ENCODE measurements around the gene EN1. TPM values are rescaled to one million over a fixed set of nuclear protein-coding genes. Genes with fewer than 3 reads are reported as not detected.

EN1 gene
- total RNA-seq, 1 experiment from 2014 or later = not detected

DNA sequence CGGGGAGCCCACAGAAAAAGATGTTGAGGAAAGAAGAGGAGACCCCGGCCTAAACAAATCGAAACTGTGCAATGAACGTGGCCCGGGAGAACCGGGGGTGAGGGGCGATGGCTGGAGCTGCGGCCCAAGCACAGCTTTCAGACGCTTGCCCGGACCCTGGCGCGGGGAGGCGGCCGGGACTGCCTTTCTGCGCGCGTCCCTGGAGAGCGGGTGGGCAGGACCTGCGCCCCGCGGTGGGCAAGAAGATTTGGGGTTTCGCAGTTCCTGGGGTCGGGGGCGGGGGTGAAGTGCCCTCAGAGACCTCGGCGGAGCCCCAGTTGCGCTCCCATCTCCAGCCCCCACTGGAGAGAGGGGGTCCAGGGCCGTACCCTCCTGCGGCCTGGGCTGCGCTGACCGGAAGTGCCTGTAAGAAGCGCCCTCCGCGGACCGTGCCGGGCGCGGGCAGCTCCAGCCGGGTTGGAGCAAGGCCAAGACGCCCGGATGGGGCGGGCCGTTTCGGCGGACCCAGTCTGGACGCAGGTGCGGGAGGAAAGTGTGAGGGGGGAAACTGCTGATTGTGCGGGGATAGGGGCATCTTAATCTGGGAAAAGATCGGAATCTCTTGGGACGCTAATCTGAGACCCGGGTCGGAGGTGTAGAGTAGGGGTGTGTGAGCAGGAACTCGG, 11.6 kb downstream of the EN1 start:
- peak overlapping the region; percentile 48 for H3K4me3 Mint-ChIP-seq (ENCODE audit: unreplicated experiment)
- no TSS peak for BruUV-seq (replicated peaks)
- ChIA-PET POLR2A (no interaction called here), CTCF (no interaction called here)
- intact Hi-C loops (cut with micrococcal nuclease) = no loop called here
- H3K36me3 Mint-ChIP-seq (ENCODE audit: insufficient read depth, unreplicated experiment) = no peaks in the 10 kb centered on the region
- no peaks in the 10 kb centered on the region for H3K4me1 Mint-ChIP-seq (ENCODE audit: insufficient read depth, unreplicated experiment)
- no peaks in the 10 kb centered on the region for H3K9me3 Mint-ChIP-seq (ENCODE audit: unreplicated experiment)
- DNase-seq (ENCODE audit: unreplicated experiment) = no peak
- TF ChIP-seq, protein P1, sequence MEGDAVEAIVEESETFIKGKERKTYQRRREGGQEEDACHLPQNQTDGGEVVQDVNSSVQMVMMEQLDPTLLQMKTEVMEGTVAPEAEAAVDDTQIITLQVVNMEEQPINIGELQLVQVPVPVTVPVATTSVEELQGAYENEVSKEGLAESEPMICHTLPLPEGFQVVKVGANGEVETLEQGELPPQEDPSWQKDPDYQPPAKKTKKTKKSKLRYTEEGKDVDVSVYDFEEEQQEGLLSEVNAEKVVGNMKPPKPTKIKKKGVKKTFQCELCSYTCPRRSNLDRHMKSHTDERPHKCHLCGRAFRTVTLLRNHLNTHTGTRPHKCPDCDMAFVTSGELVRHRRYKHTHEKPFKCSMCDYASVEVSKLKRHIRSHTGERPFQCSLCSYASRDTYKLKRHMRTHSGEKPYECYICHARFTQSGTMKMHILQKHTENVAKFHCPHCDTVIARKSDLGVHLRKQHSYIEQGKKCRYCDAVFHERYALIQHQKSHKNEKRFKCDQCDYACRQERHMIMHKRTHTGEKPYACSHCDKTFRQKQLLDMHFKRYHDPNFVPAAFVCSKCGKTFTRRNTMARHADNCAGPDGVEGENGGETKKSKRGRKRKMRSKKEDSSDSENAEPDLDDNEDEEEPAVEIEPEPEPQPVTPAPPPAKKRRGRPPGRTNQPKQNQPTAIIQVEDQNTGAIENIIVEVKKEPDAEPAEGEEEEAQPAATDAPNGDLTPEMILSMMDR (IDR thresholded peaks at IDR 0.05; ENCODE audit: unreplicated experiment) = no peak
- no peak overlapping the region for H3K27ac Mint-ChIP-seq (ENCODE audit: low read depth, unreplicated experiment)
- H3K27me3 Mint-ChIP-seq (ENCODE audit: insufficient read depth, unreplicated experiment) = no peaks in the 10 kb centered on the region

DNA sequence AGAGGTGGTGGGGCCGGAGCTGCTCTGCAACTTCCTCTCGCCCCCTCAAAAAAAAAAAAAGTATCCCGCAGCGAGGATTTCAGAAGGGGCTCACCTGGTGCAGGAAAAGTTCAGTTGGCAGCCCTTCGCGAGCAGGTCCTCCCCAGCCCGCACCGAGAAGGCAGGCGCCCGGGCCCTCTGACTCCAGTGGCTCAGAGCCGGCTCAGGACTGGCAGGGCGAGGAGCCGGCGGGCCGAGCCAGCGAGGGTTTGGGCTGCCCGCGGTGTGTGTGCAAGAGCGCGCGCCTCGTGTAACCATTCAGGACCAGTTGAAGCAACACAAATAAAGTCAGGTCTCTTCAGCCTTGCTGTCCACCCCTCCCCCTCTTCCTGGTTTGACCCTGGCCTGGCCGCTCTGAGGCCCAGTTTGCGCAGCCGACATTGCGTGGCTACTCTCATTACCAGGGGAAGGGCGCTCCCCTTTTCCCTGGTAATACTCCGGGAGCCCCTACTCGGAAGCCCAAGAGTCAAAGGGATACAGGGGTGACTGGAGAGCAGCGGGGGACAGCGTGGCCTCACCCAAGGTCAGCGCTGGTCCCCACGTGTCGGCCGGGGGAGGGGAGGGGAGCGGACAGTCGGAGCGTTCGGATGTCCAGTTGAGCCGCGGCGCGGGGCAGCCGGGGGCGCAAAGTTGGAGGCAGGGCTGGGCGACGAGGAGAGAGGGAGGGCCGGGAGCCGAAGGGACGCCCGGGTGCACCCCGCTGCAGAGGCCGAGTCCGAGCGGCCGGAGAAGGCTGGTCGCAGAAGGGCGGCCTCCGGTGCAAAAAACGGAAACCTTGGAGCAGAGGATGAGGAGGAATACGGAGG, 12.3 kb downstream of the EN1 start:
- POLR2A ChIA-PET = no interaction called here
- H3K27me3 Mint-ChIP-seq (ENCODE audit: insufficient read depth, unreplicated experiment) = no peaks in the 10 kb centered on the region
- peak overlapping the region; percentile 48 for H3K4me3 Mint-ChIP-seq (ENCODE audit: unreplicated experiment)
- intact Hi-C loops (cut with micrococcal nuclease) = no loop called here
- H3K9me3 Mint-ChIP-seq (ENCODE audit: unreplicated experiment) = no peaks in the 10 kb centered on the region
- no TSS peak for BruUV-seq (replicated peaks)
- no peak for DNase-seq (ENCODE audit: unreplicated experiment)
- H3K36me3 Mint-ChIP-seq (ENCODE audit: insufficient read depth, unreplicated experiment) = no peaks in the 10 kb centered on the region
- CTCF ChIA-PET = interaction anchor here (0.6 kb wide), 1 partner anchor 371 kb away, joined by 3 read pairs; no protein-coding TSS in a partner anchor
- H3K27ac Mint-ChIP-seq (ENCODE audit: low read depth, unreplicated experiment) = no peak overlapping the region
- peaks cover 2% of the 10 kb centered on the region for H3K4me1 Mint-ChIP-seq (ENCODE audit: insufficient read depth, unreplicated experiment)
- TF ChIP-seq, protein P1 (IDR thresholded peaks at IDR 0.05; ENCODE audit: unreplicated experiment) = no peak

DNA sequence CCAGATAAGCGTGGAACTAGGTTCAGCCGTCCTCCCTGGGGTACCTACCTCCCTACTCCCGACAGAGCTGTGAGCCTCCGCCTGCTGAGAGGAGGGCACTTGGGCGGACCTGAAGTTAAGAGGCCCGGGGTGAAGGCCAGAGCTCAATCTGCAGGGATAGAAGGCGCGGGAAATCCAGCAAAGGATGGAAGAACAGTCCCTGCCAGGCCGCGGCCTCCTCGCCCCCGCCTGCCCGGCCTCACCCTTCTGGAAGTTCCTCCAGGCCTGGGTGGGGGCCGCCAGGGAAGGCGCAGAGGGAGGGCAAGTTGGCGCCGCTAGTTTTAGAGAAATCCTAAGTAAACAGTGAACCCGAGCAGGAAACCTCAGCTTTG, 13.0 kb downstream of the EN1 start:
- Mint-ChIP-seq H3K36me3 (ENCODE audit: insufficient read depth, unreplicated experiment) (no peaks in the 10 kb centered on the region), H3K4me1 (ENCODE audit: insufficient read depth, unreplicated experiment) (peaks cover 6% of the 10 kb centered on the region), H3K27me3 (ENCODE audit: insufficient read depth, unreplicated experiment) (no peaks in the 10 kb centered on the region), H3K4me3 (ENCODE audit: unreplicated experiment) (no peak overlapping the region), H3K27ac (ENCODE audit: low read depth, unreplicated experiment) (no peak overlapping the region), H3K9me3 (ENCODE audit: unreplicated experiment) (no peaks in the 10 kb centered on the region)
- no TSS peak for BruUV-seq (replicated peaks)
- no peak for DNase-seq (ENCODE audit: unreplicated experiment)
- TF ChIP-seq, protein P1 (IDR thresholded peaks at IDR 0.05; ENCODE audit: unreplicated experiment) = no peak
- POLR2A ChIA-PET = no interaction called here
- intact Hi-C loops (cut with micrococcal nuclease) = no loop called here
- CTCF ChIA-PET = interaction anchor here (0.6 kb wide), 1 partner anchor 370 kb away, joined by 3 read pairs; no protein-coding TSS in a partner anchor

DNA sequence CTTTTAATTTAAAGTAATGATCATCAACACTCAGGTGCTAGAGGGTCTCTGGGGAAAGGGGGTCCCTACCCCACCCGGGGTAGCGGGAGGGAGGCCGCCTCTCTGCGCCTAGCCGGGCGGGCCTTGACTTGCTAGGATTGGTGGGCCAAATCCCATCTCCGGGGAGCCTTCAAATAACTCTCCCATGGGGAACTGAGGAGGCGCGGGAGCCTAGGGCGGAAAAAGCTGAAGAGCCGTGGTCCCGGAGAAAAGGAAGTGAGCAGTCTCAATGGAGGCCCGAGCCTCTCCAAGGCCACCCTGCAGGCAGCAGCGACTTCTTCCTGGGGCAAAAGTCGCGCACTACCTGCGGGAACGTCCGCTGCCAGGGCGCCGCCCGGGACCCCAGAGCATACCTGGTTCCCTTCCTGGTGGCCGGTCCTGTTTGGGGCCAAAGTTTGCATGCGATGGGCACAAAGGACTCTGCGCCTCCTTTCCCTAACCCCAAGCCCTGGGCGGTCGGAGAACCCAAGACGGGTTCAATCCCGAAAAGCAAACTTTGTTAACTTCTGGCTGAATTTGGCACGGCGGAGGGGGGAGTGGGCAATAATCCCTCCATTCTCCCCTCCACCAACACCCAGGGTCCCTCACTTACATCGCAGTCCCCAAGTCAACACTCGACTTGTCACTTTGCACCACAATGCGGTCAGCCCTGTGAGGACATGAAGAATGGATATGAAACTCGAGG, 13.6 kb downstream of the EN1 start:
- Mint-ChIP-seq H3K36me3 (ENCODE audit: insufficient read depth, unreplicated experiment) (no peaks in the 10 kb centered on the region), H3K4me3 (ENCODE audit: unreplicated experiment) (no peak overlapping the region), H3K27ac (ENCODE audit: low read depth, unreplicated experiment) (no peak overlapping the region), H3K27me3 (ENCODE audit: insufficient read depth, unreplicated experiment) (no peaks in the 10 kb centered on the region), H3K4me1 (ENCODE audit: insufficient read depth, unreplicated experiment) (peaks cover 6% of the 10 kb centered on the region), H3K9me3 (ENCODE audit: unreplicated experiment) (no peaks in the 10 kb centered on the region)
- POLR2A ChIA-PET = no interaction called here
- no TSS peak for BruUV-seq (replicated peaks)
- DNase-seq (ENCODE audit: unreplicated experiment) = no peak
- CTCF ChIA-PET = interaction anchor here (0.6 kb wide), 1 partner anchor 369 kb away, joined by 3 read pairs; no protein-coding TSS in a partner anchor
- intact Hi-C loops (cut with micrococcal nuclease) = no loop called here
- TF ChIP-seq, protein P1 (IDR thresholded peaks at IDR 0.05; ENCODE audit: unreplicated experiment) = no peak

Data from MCF 10A (cell line).